ENCODE results near the gene FILIP1L. TPM values are rescaled to one million over a fixed set of nuclear protein-coding genes. Genes with fewer than 3 reads are reported as not detected.
"Not testable (repeated sequence)": the region's sequence is repeated elsewhere in the genome, so short reads cannot be mapped to it uniquely, and the experiment has no call there.

Gene FILIP1L
- total RNA-seq, 2 experiments from 2014 or later = 0.10 to 0.17 TPM

DNA sequence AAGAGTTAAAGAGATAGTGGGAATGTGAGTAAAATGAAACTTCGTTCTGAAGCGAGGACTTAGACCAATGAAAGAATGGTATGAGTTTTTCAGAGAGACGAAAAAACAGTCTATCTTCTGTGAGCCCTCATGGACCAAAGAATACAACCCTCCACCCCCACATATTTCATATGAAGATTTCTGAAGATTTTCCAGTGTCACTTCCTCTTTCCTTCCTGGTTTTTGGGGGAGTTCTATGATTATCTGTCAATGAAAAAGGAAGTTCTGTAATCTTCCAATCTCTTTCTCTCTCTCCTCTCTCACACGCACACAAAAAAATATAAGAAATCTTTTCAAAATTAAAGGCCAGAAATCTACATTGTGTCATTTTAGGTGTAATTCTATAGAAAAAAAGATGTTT lies 269.0 kb downstream of the FILIP1L start:
- no peak overlapping the region for H3K27ac Mint-ChIP-seq
- H3K36me3 Mint-ChIP-seq = no peaks in the 10 kb centered on the region
- no peak for DNase-seq
- CTCF ChIA-PET = interaction anchor here (1.3 to 2.5 kb wide), 2 partner anchors 13 to 223 kb away, joined by 4 to 24 read pairs; no protein-coding TSS in a partner anchor
- no peak overlapping the region for H3K4me3 Mint-ChIP-seq
- intact Hi-C loops (cut with micrococcal nuclease) = no loop called here
- POLR2A ChIA-PET = no interaction called here
- no peaks in the 10 kb centered on the region for H3K9me3 Mint-ChIP-seq
- peaks cover 16% of the 10 kb centered on the region for H3K4me1 Mint-ChIP-seq (ENCODE audit: low read depth)
- no peaks in the 10 kb centered on the region for H3K27me3 Mint-ChIP-seq

DNA sequence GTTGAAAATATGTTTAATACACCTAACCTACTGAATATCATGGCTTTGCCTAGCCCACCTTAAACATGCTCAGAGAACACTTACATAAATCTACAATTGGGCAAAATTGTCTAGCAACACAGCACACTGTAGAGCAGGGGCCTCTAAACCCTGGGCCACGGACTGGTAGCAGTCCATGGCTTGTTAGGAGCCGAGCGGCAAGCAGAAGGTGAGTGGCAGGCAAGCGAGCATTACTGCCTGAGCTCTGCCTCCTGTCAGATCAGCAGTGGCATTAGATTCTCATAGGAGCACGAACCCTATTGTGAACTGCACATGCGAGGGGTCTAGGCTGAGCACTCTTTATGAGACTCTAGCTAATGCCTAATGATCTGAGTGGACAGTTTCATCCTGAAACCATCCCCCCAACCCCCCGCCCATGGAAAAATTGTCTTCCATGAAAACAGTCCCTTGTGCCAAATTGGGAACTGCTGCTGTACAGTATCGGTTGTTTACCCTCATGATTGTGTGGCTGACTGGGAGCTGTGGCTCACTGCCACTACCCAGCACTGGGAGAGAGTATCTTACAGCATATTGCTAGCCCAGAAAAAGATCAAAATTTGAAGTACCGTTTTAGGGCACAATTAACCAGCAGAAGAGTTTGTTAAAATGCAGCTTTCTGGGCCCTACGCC lies 270.6 kb downstream of the FILIP1L start:
- CTCF ChIA-PET = interaction anchor here (0.5 to 2.5 kb wide), 17 partner anchors 8 to 417 kb away, joined by 3 to 24 read pairs (median 4); partner anchors contain the start of gene TBC1D23
- no peak overlapping the region for H3K4me3 Mint-ChIP-seq
- no peaks in the 10 kb centered on the region for H3K36me3 Mint-ChIP-seq
- no peaks in the 10 kb centered on the region for H3K27me3 Mint-ChIP-seq
- POLR2A ChIA-PET = no interaction called here
- H3K4me1 Mint-ChIP-seq (ENCODE audit: low read depth) = peaks cover 16% of the 10 kb centered on the region
- H3K27ac Mint-ChIP-seq = no peak overlapping the region
- H3K9me3 Mint-ChIP-seq = no peaks in the 10 kb centered on the region
- intact Hi-C loops (cut with micrococcal nuclease) = loop anchor here (1.0 kb wide), 1 partner anchor 411 kb away; no protein-coding TSS in a partner anchor
- DNase-seq = no peak

DNA sequence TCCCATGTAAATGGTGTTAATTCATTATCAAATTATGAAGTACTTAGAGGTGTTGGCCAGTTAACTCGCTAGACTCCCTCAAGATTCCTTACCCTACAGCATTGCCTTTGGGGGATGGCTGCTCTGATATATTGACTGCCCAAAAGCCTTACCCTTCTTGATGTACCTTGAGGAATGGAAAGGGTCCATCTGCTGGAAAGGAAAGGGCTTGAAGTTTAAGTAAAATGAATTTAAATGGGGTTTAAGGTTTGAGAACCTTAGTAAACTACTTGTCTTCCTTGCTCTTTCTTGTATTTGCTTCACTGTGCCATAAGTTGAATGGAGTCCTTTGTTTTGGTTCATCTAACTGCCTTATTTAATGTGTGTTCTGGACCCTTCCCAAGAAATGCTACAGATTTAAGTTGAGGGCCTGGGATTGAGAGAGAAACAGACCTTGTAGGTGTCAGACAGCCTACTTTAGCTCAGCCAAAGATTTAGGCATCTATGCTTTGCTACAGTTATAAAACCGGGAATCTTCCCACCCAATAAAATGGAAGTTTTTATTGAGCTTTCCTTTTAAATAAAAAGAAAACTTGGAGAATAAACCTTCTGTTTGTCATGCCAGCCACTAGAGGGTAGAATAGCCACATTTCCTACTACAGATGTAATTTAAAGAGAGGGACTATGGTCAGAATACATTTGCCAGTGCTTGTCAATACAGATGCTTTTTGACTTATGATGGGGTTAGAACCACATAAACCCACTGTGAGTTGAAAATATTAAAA lies 271.3 kb downstream of the FILIP1L start:
- no peak for DNase-seq
- peaks cover 10% of the 10 kb centered on the region for H3K4me1 Mint-ChIP-seq (ENCODE audit: low read depth)
- no peaks in the 10 kb centered on the region for H3K27me3 Mint-ChIP-seq
- H3K9me3 Mint-ChIP-seq = no peaks in the 10 kb centered on the region
- H3K36me3 Mint-ChIP-seq = no peaks in the 10 kb centered on the region
- ChIA-PET CTCF (interaction anchor here (0.6 to 2.5 kb wide), 10 partner anchors 10 to 473 kb away, joined by 3 to 24 read pairs (median 4); partner anchors contain the start of gene TBC1D23), POLR2A (no interaction called here)
- intact Hi-C loops (cut with micrococcal nuclease) = loop anchor here (1.0 kb wide), 1 partner anchor 411 kb away; no protein-coding TSS in a partner anchor
- H3K27ac Mint-ChIP-seq = no peak overlapping the region
- no peak overlapping the region for H3K4me3 Mint-ChIP-seq

DNA sequence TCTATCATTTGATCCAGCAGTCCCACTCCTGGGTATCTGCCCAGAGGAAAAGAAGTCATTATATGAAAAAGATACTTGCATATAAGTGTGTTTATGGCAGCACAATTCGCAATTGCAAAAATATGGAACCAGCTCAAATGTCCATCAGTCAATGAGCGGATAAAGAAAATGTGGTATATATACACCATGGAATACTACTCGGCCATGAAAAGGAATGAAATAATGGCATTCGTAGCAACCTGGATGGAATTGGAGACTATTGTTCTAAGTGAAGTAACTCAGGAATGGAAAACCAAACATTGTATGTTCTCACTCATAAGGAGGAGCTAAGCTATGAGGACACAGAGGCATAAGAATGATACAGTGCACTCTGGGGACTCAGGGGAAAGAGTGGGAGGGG lies 272.4 kb downstream of the FILIP1L start:
- H3K36me3 Mint-ChIP-seq; intact Hi-C loops (cut with micrococcal nuclease); H3K4me1 Mint-ChIP-seq (ENCODE audit: low read depth); H3K9me3 Mint-ChIP-seq; H3K27ac Mint-ChIP-seq; H3K4me3 Mint-ChIP-seq; DNase-seq; H3K27me3 Mint-ChIP-seq; POLR2A ChIA-PET: not testable (repeated sequence)
- CTCF ChIA-PET = interaction anchor here (0.6 to 1.3 kb wide), 2 partner anchors 10 to 1024 kb away, joined by 3 to 9 read pairs; no protein-coding TSS in a partner anchor

DNA sequence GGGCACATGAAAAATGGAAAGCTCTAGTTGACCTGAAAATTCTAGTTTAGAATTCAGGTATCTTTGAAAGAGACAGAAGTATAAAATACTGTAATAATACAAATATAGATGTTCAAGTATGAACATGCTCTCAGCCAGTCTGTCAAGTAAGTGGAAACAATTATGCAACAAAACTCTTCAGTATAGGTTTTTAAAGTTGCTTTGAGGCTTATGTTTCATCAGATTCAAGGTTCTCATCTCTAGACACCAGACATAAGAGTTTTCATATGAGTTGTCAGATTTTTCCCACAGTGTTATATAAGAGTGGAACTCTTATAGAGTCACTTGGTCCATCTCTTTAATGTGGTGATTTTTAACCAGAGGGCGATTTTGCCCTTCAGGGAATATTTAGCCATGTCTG lies 274.7 kb downstream of the FILIP1L start:
- Mint-ChIP-seq H3K36me3 (no peaks in the 10 kb centered on the region), H3K27ac (no peak overlapping the region), H3K27me3 (no peaks in the 10 kb centered on the region), H3K4me3 (no peak overlapping the region), H3K9me3 (no peaks in the 10 kb centered on the region), H3K4me1 (ENCODE audit: low read depth) (peaks cover 1% of the 10 kb centered on the region)
- ChIA-PET CTCF (interaction anchor here (1.4 kb wide), 1 partner anchor 414 kb away, joined by 6 read pairs; no protein-coding TSS in a partner anchor), POLR2A (no interaction called here)
- intact Hi-C loops (cut with micrococcal nuclease) = no loop called here
- no peak for DNase-seq

DNA sequence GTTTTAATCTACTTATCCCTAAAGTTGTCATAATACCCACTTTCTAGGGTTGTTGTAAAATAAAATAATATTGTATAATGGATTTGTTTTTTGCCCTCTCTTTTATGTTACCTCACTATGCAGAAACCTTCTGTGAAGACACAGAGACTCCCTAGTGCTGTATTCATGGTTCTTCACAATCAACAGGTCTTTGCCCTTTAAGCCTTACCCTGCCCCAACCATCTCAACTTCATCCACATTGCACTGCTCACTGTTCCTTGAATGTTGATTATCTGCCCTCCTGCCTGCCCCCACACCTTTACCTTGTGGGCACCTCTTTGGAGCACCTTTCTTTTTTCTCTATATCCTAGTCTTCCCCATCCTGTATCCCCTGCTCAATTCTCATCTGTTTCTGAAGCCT lies 275.5 kb downstream of the FILIP1L start:
- intact Hi-C loops (cut with micrococcal nuclease) = no loop called here
- ChIA-PET POLR2A (no interaction called here), CTCF (interaction anchor here (1.4 kb wide), 1 partner anchor 415 kb away, joined by 6 read pairs; no protein-coding TSS in a partner anchor)
- Mint-ChIP-seq H3K9me3 (no peaks in the 10 kb centered on the region), H3K36me3 (no peaks in the 10 kb centered on the region), H3K4me1 (ENCODE audit: low read depth) (peaks cover under 1% of the 10 kb centered on the region), H3K27ac (no peak overlapping the region), H3K27me3 (no peaks in the 10 kb centered on the region), H3K4me3 (no peak overlapping the region)
- no peak for DNase-seq

DNA sequence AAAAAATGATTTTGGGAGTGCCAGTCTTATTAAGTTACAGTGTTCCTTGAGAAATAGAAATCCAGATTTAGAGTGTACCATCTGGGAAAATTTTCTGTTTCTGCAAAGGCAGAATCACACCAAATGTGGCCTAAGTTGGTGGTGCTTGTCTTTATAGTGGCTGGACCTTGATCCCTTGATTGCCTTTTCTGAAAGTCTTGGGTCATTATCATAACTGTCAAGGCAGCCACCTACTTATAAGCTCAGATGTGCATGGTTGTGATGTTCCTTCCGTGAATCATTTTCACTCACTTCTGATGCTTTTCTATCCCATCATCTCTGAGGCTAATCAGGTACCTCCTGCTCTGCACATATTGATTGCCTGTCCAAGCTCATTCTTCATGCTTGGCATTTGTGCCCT lies 276.6 kb downstream of the FILIP1L start:
- DNase-seq = no peak
- Mint-ChIP-seq H3K27me3 (no peaks in the 10 kb centered on the region), H3K36me3 (no peaks in the 10 kb centered on the region), H3K4me3 (no peak overlapping the region), H3K27ac (no peak overlapping the region), H3K4me1 (ENCODE audit: low read depth) (peaks cover 11% of the 10 kb centered on the region), H3K9me3 (no peaks in the 10 kb centered on the region)
- intact Hi-C loops (cut with micrococcal nuclease) = no loop called here
- ChIA-PET POLR2A (no interaction called here), CTCF (interaction anchor here (1.5 kb wide), 1 partner anchor 409 kb away, joined by 3 read pairs; no protein-coding TSS in a partner anchor)

DNA sequence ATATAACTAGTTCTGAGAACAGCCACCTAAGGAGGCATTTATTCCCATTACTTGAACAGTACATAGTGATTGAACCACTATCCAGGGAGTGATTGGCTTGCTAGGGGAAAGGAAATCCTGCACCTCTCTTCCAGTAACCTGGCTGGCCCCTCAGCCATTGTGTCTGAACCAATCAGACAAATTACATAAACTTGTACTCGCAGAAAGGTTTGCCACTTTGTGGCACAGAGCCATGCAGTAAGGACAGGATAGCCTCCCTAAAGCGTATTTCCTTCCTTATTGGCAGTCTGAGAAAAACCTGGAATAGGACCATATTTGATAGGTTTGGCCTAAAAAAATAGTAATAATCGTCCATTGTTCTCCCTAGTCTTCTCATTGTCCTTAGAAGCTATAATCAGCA lies 277.6 kb downstream of the FILIP1L start:
- CTCF ChIA-PET = interaction anchor here (0.7 to 1.5 kb wide), 2 partner anchors 19 to 410 kb away, joined by 3 read pairs; partner anchors contain the start of gene CMSS1
- H3K27ac Mint-ChIP-seq = no peak overlapping the region
- intact Hi-C loops (cut with micrococcal nuclease) = no loop called here
- H3K9me3 Mint-ChIP-seq = no peaks in the 10 kb centered on the region
- no peak overlapping the region for H3K4me3 Mint-ChIP-seq
- H3K36me3 Mint-ChIP-seq = no peaks in the 10 kb centered on the region
- no peak for DNase-seq
- H3K4me1 Mint-ChIP-seq (ENCODE audit: low read depth) = peaks cover 11% of the 10 kb centered on the region
- no peaks in the 10 kb centered on the region for H3K27me3 Mint-ChIP-seq
- POLR2A ChIA-PET = no interaction called here

DNA sequence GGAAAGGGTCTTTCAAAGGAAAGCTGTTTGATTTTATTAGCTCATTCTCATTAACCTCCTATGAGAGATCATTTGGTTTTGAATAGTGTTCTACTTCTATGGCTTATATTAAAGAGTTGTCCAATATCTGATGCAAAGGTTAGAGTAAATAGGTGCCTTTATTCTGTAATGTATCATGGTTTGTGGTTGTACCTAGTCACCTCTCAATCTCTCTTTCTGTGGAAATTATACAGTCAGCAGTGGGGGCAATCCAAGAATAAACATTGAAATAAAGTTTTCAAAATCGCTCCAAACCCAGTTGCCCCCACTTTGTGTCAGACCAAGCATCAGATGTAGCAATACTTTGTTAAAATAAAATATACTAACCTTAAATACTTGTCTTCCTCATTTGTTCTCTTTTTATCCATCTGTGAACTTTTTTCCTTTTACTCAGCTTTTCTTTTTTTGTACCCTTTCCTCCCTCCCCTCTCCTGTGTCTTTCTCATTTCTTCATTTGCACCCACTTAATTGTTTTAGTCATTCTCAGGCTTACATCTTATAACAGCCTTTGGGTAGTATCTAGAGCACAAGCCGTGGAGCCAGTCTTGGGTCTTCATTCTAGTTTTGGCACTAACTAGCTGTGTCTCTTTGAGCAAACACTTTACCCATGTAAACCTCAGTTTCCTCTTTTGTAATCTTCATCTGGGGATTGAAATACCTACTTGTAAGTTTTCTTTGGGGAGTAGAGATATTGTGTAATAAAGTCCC lies 279.9 kb downstream of the FILIP1L start:
- intact Hi-C loops (cut with micrococcal nuclease) = loop anchor here (5.0 kb wide), 1 partner anchor 233 kb away; no protein-coding TSS in a partner anchor

DNA sequence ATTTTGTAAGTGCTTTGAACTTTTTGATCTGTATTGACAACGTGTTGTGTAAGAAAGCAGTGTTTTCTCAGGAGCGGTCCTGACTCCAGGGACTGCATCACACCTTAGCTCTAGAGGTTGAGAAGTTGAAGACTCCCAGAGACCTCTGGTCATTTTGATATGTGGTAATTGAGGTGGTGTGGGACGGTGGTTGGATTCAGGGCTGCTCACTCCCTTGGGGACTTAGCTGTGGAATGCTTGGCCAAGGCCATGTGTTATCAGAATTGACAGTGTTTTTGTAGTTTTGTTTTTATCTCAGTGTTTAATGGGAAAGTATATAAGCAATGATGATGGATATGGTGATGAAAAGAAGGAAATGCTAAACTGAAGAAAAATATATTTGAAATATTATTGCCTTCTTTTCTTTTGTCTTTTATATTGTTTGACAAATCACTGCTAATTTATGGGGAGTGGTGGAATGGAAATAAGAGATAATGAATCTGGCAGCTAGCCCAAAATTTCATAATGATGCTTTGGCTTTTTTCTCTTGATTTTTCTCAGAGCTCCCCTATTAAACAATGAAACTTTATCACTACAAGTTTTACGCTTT lies 280.6 kb downstream of the FILIP1L start:
- ChIA-PET CTCF (interaction anchor here (1.3 to 4.7 kb wide), 7 partner anchors 9 to 427 kb away, joined by 3 to 44 read pairs (median 7); partner anchors contain the start of genes CMSS1 and TBC1D23), POLR2A (no interaction called here)
- Mint-ChIP-seq H3K27ac (no peak overlapping the region), H3K9me3 (no peaks in the 10 kb centered on the region), H3K36me3 (no peaks in the 10 kb centered on the region), H3K4me3 (no peak overlapping the region), H3K27me3 (no peaks in the 10 kb centered on the region), H3K4me1 (ENCODE audit: low read depth) (peaks cover 20% of the 10 kb centered on the region)
- intact Hi-C loops (cut with micrococcal nuclease) = loop anchor here (2.0 to 5.0 kb wide), 3 partner anchors 234 to 757 kb away; no protein-coding TSS in a partner anchor
- DNase-seq = no peak

More for the DNA sequence above, 279.9 kb downstream of the FILIP1L start:
- no peaks in the 10 kb centered on the region for H3K27me3 Mint-ChIP-seq
- H3K4me1 Mint-ChIP-seq (ENCODE audit: low read depth) = peaks cover 20% of the 10 kb centered on the region
- no peaks in the 10 kb centered on the region for H3K9me3 Mint-ChIP-seq
- ChIA-PET CTCF (interaction anchor here (1.3 to 4.7 kb wide), 6 partner anchors 9 to 426 kb away, joined by 3 to 44 read pairs (median 5); partner anchors contain the start of gene TBC1D23), POLR2A (no interaction called here)
- no peak for DNase-seq
- H3K27ac Mint-ChIP-seq = no peak overlapping the region
- no peak overlapping the region for H3K4me3 Mint-ChIP-seq
- no peaks in the 10 kb centered on the region for H3K36me3 Mint-ChIP-seq

DNA sequence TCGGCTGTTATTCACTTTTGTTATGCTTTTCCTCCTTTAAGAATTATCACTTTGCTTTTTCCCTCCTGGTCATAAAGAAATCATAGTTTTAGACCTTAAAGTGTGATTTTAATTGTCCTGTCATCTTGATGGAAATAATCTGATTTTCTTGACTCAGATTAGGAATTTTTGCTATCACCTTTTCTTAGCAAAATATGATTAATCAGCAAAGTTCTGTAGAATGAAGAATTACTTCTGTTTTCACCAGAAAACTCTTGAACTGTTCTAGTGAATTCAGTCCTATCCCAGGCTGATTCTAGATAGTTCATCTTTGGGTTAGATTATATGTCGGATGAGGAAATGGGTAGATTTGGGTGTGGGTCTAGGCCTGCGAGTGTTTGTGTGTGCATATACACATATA lies 284.5 kb downstream of the FILIP1L start:
- Mint-ChIP-seq H3K27ac (no peak overlapping the region), H3K9me3 (no peaks in the 10 kb centered on the region), H3K4me1 (ENCODE audit: low read depth) (peaks cover 26% of the 10 kb centered on the region), H3K4me3 (no peak overlapping the region), H3K36me3 (no peaks in the 10 kb centered on the region), H3K27me3 (no peaks in the 10 kb centered on the region)
- ChIA-PET POLR2A (interaction anchor here (0.5 kb wide), 1 partner anchor 208 kb away, joined by 3 read pairs; no protein-coding TSS in a partner anchor), CTCF (interaction anchor here (0.6 to 4.7 kb wide), 5 partner anchors 12 to 1273 kb away, joined by 3 to 44 read pairs (median 6); partner anchors contain the start of gene CMSS1)
- intact Hi-C loops (cut with micrococcal nuclease) = loop anchor here (5.0 kb wide), 1 partner anchor 237 kb away; no protein-coding TSS in a partner anchor
- DNase-seq = no peak

Measured in activated CD4-positive, alpha-beta memory T cell treated with anti-CD3 and anti-CD28 coated beads for 36 hours (primary cell).